Choroid plexus epithelial cell (primary cell): Measurements from ENCODE around the gene VAV1.

Source experiments
- DNase-seq: peaks from one replicate; pipeline ENCODE4 v3.0.0-alpha.2; 2010; ENCODE audit warnings: low read depth
- H3K4me3 ChIP-seq: 2 replicates; pipeline ENCODE4 v1.5.1; 2011; ENCODE audit warnings: low read depth, mild to moderate bottlenecking, control low read depth, low read length, moderate library complexity
- CTCF ChIP-seq: conservative IDR thresholded peaks from 2 replicates; pipeline ENCODE4 v1.5.1; 2011; ENCODE audit warnings: low read depth, mild to moderate bottlenecking, control low read depth, inconsistent platforms, low read length, moderate library complexity

VAV1 gene

GRCh38 chr19:6906559-6907060 lies 134.1 kb downstream of the VAV1 start:
- H3K4me3 ChIP-seq, result no peak overlapping the region
- TF ChIP-seq CTCF, result no peak
- no peak for DNase-seq
